OCI-LY7 (cell line): Measurements from ENCODE around the gene TMPRSS3. TPM values are rescaled to one million over a fixed set of nuclear protein-coding genes. Genes with fewer than 3 reads are reported as not detected.
A peak's percentile ranks its signal among the peaks of the same experiment; 100 is the strongest.

Experiments used
- BruUV-seq: library from RNA; stranded (reverse); fragments of 400-500 nt; replicated peaks from 2 replicates; lab custom pipeline; 2021; lab: Mats Ljungman, UMichigan
- CTCF ChIA-PET: fragments of 300-600 bp; sonication (Branson Sonifier 250); formaldehyde crosslinking; loops from one replicate; lab custom pipeline; 2022; ENCODE audit warnings: antibody characterized with exemption; ENCODE audit not compliant: unreplicated experiment; lab: Charles Lee
- POLR2A ChIA-PET: fragments of 300-600 bp; sonication (Branson Sonifier 250); formaldehyde crosslinking; loops from one replicate; lab custom pipeline; 2022; ENCODE audit warnings: antibody characterized with exemption; lab: Charles Lee
- DNase-seq: peaks from one replicate; pipeline ENCODE4 v3.0.0-alpha.2; 2015; ENCODE audit warnings: low spot score
- H2AFZ ChIP-seq: fragments of 200-600 bp; sonication (generic), shearing (Covaris generic); 2 replicates; pipeline ENCODE4 v1.6.1; 2014; ENCODE audit warnings: mild to moderate bottlenecking, antibody characterized with exemption, low read length, moderate library complexity
- H3K27ac ChIP-seq: fragments of 200-600 bp; sonication (generic); 2 replicates; pipeline ENCODE4 v1.5.1; 2014; ENCODE audit warnings: mixed run types, low read depth, mild to moderate bottlenecking, moderate library complexity, low read length, inconsistent platforms; ENCODE audit not compliant: poor library complexity, severe bottlenecking
- H3K36me3 ChIP-seq: fragments of 200-600 bp; sonication (generic); 2 replicates; pipeline ENCODE4 v1.6.1; 2014; ENCODE audit warnings: mild to moderate bottlenecking, antibody characterized with exemption, low read length, moderate library complexity, mixed read lengths; ENCODE audit not compliant: insufficient read depth
- H3K4me1 ChIP-seq: fragments of 200-600 bp; sonication (generic); 2 replicates; pipeline ENCODE4 v1.5.1; 2014; ENCODE audit warnings: mild to moderate bottlenecking, low read length; ENCODE audit not compliant: insufficient read depth, poor library complexity, severe bottlenecking
- H3K4me2 ChIP-seq: fragments of 200-600 bp; sonication (generic); 2 replicates; pipeline ENCODE4 v1.6.1; 2014; ENCODE audit warnings: mild to moderate bottlenecking, low read length
- H3K4me3 ChIP-seq: fragments of 200-600 bp; sonication (generic); 2 replicates; pipeline ENCODE4 v1.5.1; 2014; ENCODE audit warnings: mild to moderate bottlenecking, low read depth, low read length; ENCODE audit not compliant: poor library complexity, severe bottlenecking
- H3K79me2 ChIP-seq: fragments of 200-600 bp; sonication (generic); 2 replicates; pipeline ENCODE4 v1.6.1; 2016; ENCODE audit warnings: low read depth, mild to moderate bottlenecking, low read length, moderate library complexity, mixed read lengths; ENCODE audit not compliant: insufficient read depth
- H3K9me2 ChIP-seq: fragments of 200-600 bp; sonication (generic); 2 replicates; pipeline ENCODE4 v1.6.1; 2016; ENCODE audit warnings: mild to moderate bottlenecking, low read length, mixed read lengths; ENCODE audit not compliant: insufficient read depth
- H3K9me3 ChIP-seq: fragments of 200-600 bp; sonication (generic); 2 replicates; pipeline ENCODE4 v1.6.1; 2014; ENCODE audit warnings: mild to moderate bottlenecking, mixed run types, low read length, mixed read lengths
- H4K20me1 ChIP-seq: fragments of 200-600 bp; sonication (generic); 2 replicates; pipeline ENCODE4 v1.6.1; 2014; ENCODE audit warnings: mild to moderate bottlenecking, antibody characterized with exemption, low read length, moderate library complexity, mixed read lengths; ENCODE audit not compliant: insufficient read depth
- CTCF ChIP-seq: fragments of 200-600 bp; sonication (generic); conservative IDR thresholded peaks from 2 replicates; pipeline ENCODE4 v1.5.1; 2014; ENCODE audit warnings: mild to moderate bottlenecking, antibody characterized with exemption, low read length, moderate library complexity, mixed read lengths
- EZH2phosphoT487 ChIP-seq: fragments of 200-600 bp; sonication (generic); IDR thresholded peaks from 2 replicates; pipeline ENCODE4 v1.6.1; 2018; ENCODE audit warnings: low read depth, borderline replicate concordance, mild to moderate bottlenecking, mixed run types, antibody characterized with exemption, low read length, moderate library complexity, mixed read lengths
- intact Hi-C: fragments of 100-400 bp; cut with micrococcal nuclease; formaldehyde crosslinking; loops from one replicate; pipeline ENCODE4 v1.10.0; 2022; ENCODE audit not compliant: unreplicated experiment
- total RNA-seq, 2 experiments: library from RNA; depleted of rRNA in 1 of 2; stranded (reverse); fragments of >200 nt in 1 of 2; shearing (Covaris generic) in 1 of 2; gene quantifications; 2 replicates each; pipeline ENCODE4 v1.2.3, GENCODE V29; 2014 to 2022

TMPRSS3 gene
- total RNA-seq, 2 experiments from 2014 or later = not detected

DNA sequence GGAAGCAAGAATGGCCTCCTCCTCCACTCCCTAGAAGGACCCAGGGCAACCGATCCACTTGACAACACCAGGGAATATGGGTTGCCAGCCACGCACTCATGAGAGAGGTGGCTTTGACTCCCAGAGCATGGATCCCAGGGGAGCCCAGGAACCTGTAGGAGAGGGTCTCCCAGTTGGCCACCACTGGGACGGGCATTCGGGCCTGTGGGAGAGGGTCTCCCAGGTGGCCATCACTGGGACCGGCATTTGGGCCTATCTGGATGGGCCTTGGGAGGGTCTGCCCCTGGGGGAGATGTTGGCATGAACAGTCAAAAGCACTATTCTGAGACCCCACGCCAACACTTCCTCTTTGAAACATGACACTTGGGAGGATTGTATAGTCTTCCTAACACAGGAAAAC lies 30.1 kb downstream of the TMPRSS3 start:
- no TSS peak for BruUV-seq
- intact Hi-C loops = loop anchor here (10.0 kb wide), 1 partner anchor 89 kb away; no protein-coding TSS in a partner anchor
- peaks cover 26% of the 10 kb centered on the region for H3K4me1 ChIP-seq
- H3K9me3 ChIP-seq = no peaks in the 10 kb centered on the region
- H3K79me2 ChIP-seq = no peaks in the 10 kb centered on the region
- CTCF ChIA-PET = no interaction called here
- no peak overlapping the region for H3K4me3 ChIP-seq
- no peak overlapping the region for H3K27ac ChIP-seq
- TF ChIP-seq CTCF (no peak), EZH2phosphoT487 (no peak)
- peak overlapping the region; percentile 22; the same call in 1 of the 2 replicates for H2AFZ ChIP-seq
- no peaks in the 10 kb centered on the region for H4K20me1 ChIP-seq
- DNase-seq = no peak
- POLR2A ChIA-PET = no interaction called here
- H3K4me2 ChIP-seq = 0 out of 2 replicates have a peak overlapping the region, but pooled peaks have one; percentile 16
- no peaks in the 10 kb centered on the region for H3K9me2 ChIP-seq
- H3K36me3 ChIP-seq = no peaks in the 10 kb centered on the region

DNA sequence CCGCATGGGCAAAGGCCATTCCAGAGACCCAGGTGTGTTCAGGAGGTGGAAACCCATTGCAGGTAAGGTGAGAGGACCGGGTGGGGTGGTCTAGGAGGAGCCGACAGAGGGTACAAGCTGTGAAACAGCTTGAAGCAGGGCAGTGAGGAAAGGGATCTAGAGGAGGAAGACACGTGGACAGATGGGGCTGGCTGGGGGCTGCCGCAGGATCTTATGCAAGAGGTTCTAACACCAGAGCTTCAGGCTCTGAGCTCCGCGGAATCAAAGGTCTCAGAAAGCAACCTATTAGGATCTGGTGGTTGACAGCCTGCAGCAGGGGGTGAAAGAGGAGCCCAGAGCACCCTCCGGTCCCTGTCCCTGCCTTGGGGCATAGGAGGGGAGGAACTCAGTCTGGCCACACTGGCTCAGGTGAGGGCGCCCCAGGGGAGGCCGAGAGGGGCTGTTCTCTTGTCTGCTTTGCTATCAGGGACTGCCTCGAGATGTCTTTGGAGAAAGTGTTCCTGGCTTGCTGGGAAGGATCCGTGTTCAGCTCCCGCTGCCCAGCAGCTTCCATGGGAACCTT lies 31.5 kb downstream of the TMPRSS3 start:
- CTCF ChIA-PET = no interaction called here
- intact Hi-C loops = loop anchor here (10.0 kb wide), 1 partner anchor 90 kb away; no protein-coding TSS in a partner anchor
- DNase-seq = no peak
- BruUV-seq = no TSS peak
- Histone ChIP-seq H3K79me2 (no peaks in the 10 kb centered on the region), H3K4me3 (no peak overlapping the region), H3K4me2 (no peak overlapping the region), H3K4me1 (peaks cover 26% of the 10 kb centered on the region), H3K9me2 (no peaks in the 10 kb centered on the region), H3K27ac (no peak overlapping the region), H3K36me3 (no peaks in the 10 kb centered on the region), H3K9me3 (0 out of 2 replicates have a peak, but pooled peaks cover 8% of the 10 kb centered on the region), H2AFZ (no peak overlapping the region), H4K20me1 (no peaks in the 10 kb centered on the region)
- POLR2A ChIA-PET = no interaction called here
- TF ChIP-seq EZH2phosphoT487 = no peak
- no peak for TF ChIP-seq CTCF

DNA sequence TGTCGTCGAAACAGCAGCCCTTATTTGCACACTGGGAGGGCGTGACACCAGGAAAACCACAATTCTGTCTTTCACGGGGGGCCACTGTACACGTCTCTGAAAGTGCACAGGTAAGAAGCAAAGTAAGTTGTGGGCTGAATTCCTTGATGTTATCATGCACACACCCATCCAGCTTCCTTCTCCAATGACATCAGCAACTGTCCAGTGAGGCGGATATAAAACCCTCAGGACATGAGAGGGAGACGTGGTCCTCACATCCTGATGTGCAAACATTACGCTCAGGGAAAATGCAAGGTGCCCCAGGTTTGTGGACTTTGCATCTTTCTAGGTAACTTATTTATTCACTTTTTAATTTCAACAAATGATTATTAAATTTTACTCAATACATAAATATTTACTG lies 32.5 kb downstream of the TMPRSS3 start:
- H2AFZ ChIP-seq = no peak overlapping the region
- POLR2A ChIA-PET = interaction anchor here (0.7 to 1.5 kb wide), 5 partner anchors 14 to 149 kb away, joined by 3 to 4 read pairs (median 4); no protein-coding TSS in a partner anchor
- CTCF ChIA-PET = no interaction called here

More for the DNA sequence above, 32.5 kb downstream of the TMPRSS3 start:
- no peaks in the 10 kb centered on the region for H3K9me2 ChIP-seq
- H4K20me1 ChIP-seq = no peaks in the 10 kb centered on the region
- no peaks in the 10 kb centered on the region for H3K79me2 ChIP-seq
- TF ChIP-seq CTCF (no peak), EZH2phosphoT487 (no peak)
- H3K4me2 ChIP-seq = no peak overlapping the region; the same call in 1 of the 2 replicates
- 0 out of 2 replicates have a peak, but pooled peaks cover 8% of the 10 kb centered on the region for H3K9me3 ChIP-seq
- peaks cover 26% of the 10 kb centered on the region for H3K4me1 ChIP-seq
- no peaks in the 10 kb centered on the region for H3K36me3 ChIP-seq
- DNase-seq = no peak
- intact Hi-C loops = loop anchor here (10.0 kb wide), 1 partner anchor 91 kb away; no protein-coding TSS in a partner anchor
- BruUV-seq = no TSS peak
- H3K4me3 ChIP-seq = no peak overlapping the region
- no peak overlapping the region for H3K27ac ChIP-seq
